ENCODE results near the gene NAB1. TPM values are rescaled to one million over a fixed set of nuclear protein-coding genes. Genes with fewer than 3 reads are reported as not detected.

Gene NAB1
- total RNA-seq, 1 experiment from 2014 or later, result 36.9 TPM

- Histone ChIP-seq H3K23me2 (ENCODE audit: insufficient read length, low read depth, low read length, poor library complexity, severe bottlenecking) (no peaks in the 10 kb centered on the region), H2BK5ac (ENCODE audit: insufficient read length, low read length) (no peak overlapping the region), H3K56ac (ENCODE audit: insufficient read length, low read depth, low read length) (no peak overlapping the region), H4K20me1 (ENCODE audit: control insufficient read depth, insufficient read depth, insufficient read length) (no peaks in the 10 kb centered on the region), H2BK15ac (ENCODE audit: low read depth, low read length) (no peak overlapping the region), H3K9me3 (ENCODE audit: control insufficient read depth, low read depth, low read length) (no peaks in the 10 kb centered on the region), H2BK120ac (ENCODE audit: low read depth, low read length, poor library complexity, severe bottlenecking) (no peak overlapping the region), H3K27me3 (ENCODE audit: insufficient read depth, low read length) (no peaks in the 10 kb centered on the region), H3K79me1 (ENCODE audit: insufficient read depth, low read depth, low read length, poor library complexity, severe bottlenecking) (no peaks in the 10 kb centered on the region), H4K5ac (ENCODE audit: insufficient read length, low read depth, low read length) (no peak overlapping the region), H2AK5ac (ENCODE audit: insufficient read length, low read length) (no peak overlapping the region), H3K4me1 (ENCODE audit: insufficient read depth, low read length) (no peaks in the 10 kb centered on the region), H3K79me2 (ENCODE audit: insufficient read depth, low read length) (no peaks in the 10 kb centered on the region), H4K8ac (replicated peaks; ENCODE audit: insufficient read length, low read depth, low read length) (no peak overlapping the region), H3K18ac (ENCODE audit: insufficient read length, low read depth, low read length) (no peak overlapping the region), H3K4me2 (ENCODE audit: insufficient read depth, insufficient read length, low read length) (no peak overlapping the region), H3K9ac (ENCODE audit: extremely low read depth, insufficient read length, low read length) (no peak overlapping the region), H3K23ac (ENCODE audit: insufficient read length, low read depth, low read length) (no peak overlapping the region), H3K27ac (ENCODE audit: insufficient read length, low read depth, low read length) (no peak overlapping the region), H3K4ac (ENCODE audit: low read depth, low read length) (no peak overlapping the region), H4K91ac (ENCODE audit: insufficient read length, low read depth, low read length) (no peak overlapping the region), H3T11ph (ENCODE audit: low read length) (no peak overlapping the region), H2BK20ac (ENCODE audit: low read depth, low read length, poor library complexity, severe bottlenecking) (no peak overlapping the region), H2BK12ac (ENCODE audit: insufficient read length, low read depth, low read length) (no peak overlapping the region), H3K14ac (ENCODE audit: insufficient read depth, low read length) (no peak overlapping the region), H2AFZ (ENCODE audit: low read length) (no peak overlapping the region)
- Mint-ChIP-seq H3K36me3 (ENCODE audit: insufficient read depth in 1 of 3, low read depth in 3 of 3) (no peaks in the 10 kb centered on the region), H3K4me1 (peaks cover 0 to 3% of the 10 kb centered on the region in 2 experiments; a peak in 1 of 4 replicates), H3K9me3 (no peaks in the 10 kb centered on the region), H3K27me3 (ENCODE audit: low read depth) (no peaks in the 10 kb centered on the region), H3K4me3 (no peak overlapping the region), H3K27ac (no peak overlapping the region)
- no peak for DNase-seq
- TF ChIP-seq CTCF (conservative IDR thresholded peaks at IDR 0.05), result no peak
- no CpG with 5 or more reads among the region's 7 CpGs for WGBS (ENCODE audit: extremely low coverage, insufficient read length, low lambda C conversion rate)
These were observed 22.2 kb upstream of the NAB1 start for GRCh38 chr2:190626641-190627210.
